Mononuclear cell (primary cell): ENCODE measurements around the gene BAMBI. TPM values are rescaled to one million over a fixed set of nuclear protein-coding genes. Genes with fewer than 3 reads are reported as not detected.

ENCODE experiments used
- H3K27me3 ChIP-seq: 2 replicates; pipeline ENCODE4 v1.6.0; 2011; ENCODE audit warnings: low read length, control low read depth; ENCODE audit not compliant: insufficient read depth
- H3K4me1 ChIP-seq: 2 replicates; pipeline ENCODE4 v1.5.1; 2011; ENCODE audit warnings: mild to moderate bottlenecking, low read length, control low read depth; ENCODE audit not compliant: insufficient read depth
- H3K4me3 ChIP-seq: 2 replicates; pipeline ENCODE4 v1.5.1; 2011; ENCODE audit warnings: mild to moderate bottlenecking, low read length, moderate library complexity
- H3K9me3 ChIP-seq: 2 replicates; pipeline ENCODE4 v1.5.1; 2011; ENCODE audit warnings: low read depth, mild to moderate bottlenecking, control low read depth, low read length
- total RNA-seq: library from RNA; depleted of rRNA; stranded (reverse); fragments of >200 nt; gene quantifications from one replicate; pipeline ENCODE4 v1.2.3, GENCODE V29; 2012

The BAMBI gene
- total RNA-seq, 1 donor, result 1.9 TPM

GRCh38 chr10:28684157-28684985 lies 7.0 kb downstream of the BAMBI start:
- peaks cover 10% of the 10 kb centered on the region for H3K4me1 ChIP-seq
- peaks cover 25% of the 10 kb centered on the region for H3K27me3 ChIP-seq
- H3K4me3 ChIP-seq, result no peak overlapping the region
- no peaks in the 10 kb centered on the region for H3K9me3 ChIP-seq

GRCh38 chr10:28684986-28685580 lies 7.8 kb downstream of the BAMBI start:
- peaks cover 18% of the 10 kb centered on the region for H3K27me3 ChIP-seq
- peaks cover 4% of the 10 kb centered on the region for H3K4me1 ChIP-seq
- no peak overlapping the region for H3K4me3 ChIP-seq
- H3K9me3 ChIP-seq, result no peaks in the 10 kb centered on the region

GRCh38 chr10:28685717-28686116 lies 8.4 kb downstream of the BAMBI start:
- H3K9me3 ChIP-seq, result no peaks in the 10 kb centered on the region
- H3K4me3 ChIP-seq, result no peak overlapping the region
- H3K27me3 ChIP-seq, result peaks cover 12% of the 10 kb centered on the region
- H3K4me1 ChIP-seq, result no peaks in the 10 kb centered on the region

GRCh38 chr10:28686835-28687682 lies 9.7 kb downstream of the BAMBI start:
- H3K4me3 ChIP-seq, result no peak overlapping the region
- H3K27me3 ChIP-seq, result peaks cover 5% of the 10 kb centered on the region
- H3K9me3 ChIP-seq, result no peaks in the 10 kb centered on the region
- H3K4me1 ChIP-seq, result no peaks in the 10 kb centered on the region

- Histone ChIP-seq H3K27me3 (no peaks in the 10 kb centered on the region), H3K4me3 (no peak overlapping the region), H3K4me1 (no peaks in the 10 kb centered on the region), H3K9me3 (no peaks in the 10 kb centered on the region)
Measured at GRCh38 chr10:28687683-28688001, 10.3 kb downstream of the BAMBI start.

GRCh38 chr10:28690545-28690944 lies 13.2 kb downstream of the BAMBI start:
- H3K4me3 ChIP-seq, result no peak overlapping the region
- no peaks in the 10 kb centered on the region for H3K27me3 ChIP-seq
- H3K9me3 ChIP-seq, result no peaks in the 10 kb centered on the region
- no peaks in the 10 kb centered on the region for H3K4me1 ChIP-seq

- Histone ChIP-seq H3K27me3 (no peaks in the 10 kb centered on the region), H3K9me3 (no peaks in the 10 kb centered on the region), H3K4me3 (no peak overlapping the region), H3K4me1 (no peaks in the 10 kb centered on the region)
Measured at GRCh38 chr10:28691187-28691694, 13.9 kb downstream of the BAMBI start.

GRCh38 chr10:28692050-28692449 lies 14.7 kb downstream of the BAMBI start:
- no peaks in the 10 kb centered on the region for H3K4me1 ChIP-seq
- H3K9me3 ChIP-seq, result no peaks in the 10 kb centered on the region
- H3K4me3 ChIP-seq, result no peak overlapping the region
- H3K27me3 ChIP-seq, result no peaks in the 10 kb centered on the region

GRCh38 chr10:28694530-28694929 lies 17.2 kb downstream of the BAMBI start:
- no peak overlapping the region for H3K4me3 ChIP-seq
- H3K9me3 ChIP-seq, result no peaks in the 10 kb centered on the region
- no peaks in the 10 kb centered on the region for H3K4me1 ChIP-seq

GRCh38 chr10:28698075-28698474 lies 20.8 kb downstream of the BAMBI start:
- H3K4me3 ChIP-seq, result no peak overlapping the region
- H3K27me3 ChIP-seq, result no peaks in the 10 kb centered on the region
- no peaks in the 10 kb centered on the region for H3K9me3 ChIP-seq
- no peaks in the 10 kb centered on the region for H3K4me1 ChIP-seq

More at GRCh38 chr10:28694530-28694929, 17.2 kb downstream of the BAMBI start:
- no peaks in the 10 kb centered on the region for H3K27me3 ChIP-seq

- no peaks in the 10 kb centered on the region for H3K27me3 ChIP-seq
- H3K9me3 ChIP-seq, result no peaks in the 10 kb centered on the region
- H3K4me1 ChIP-seq, result no peaks in the 10 kb centered on the region
- H3K4me3 ChIP-seq, result no peak overlapping the region
Measured at GRCh38 chr10:28704464-28705161, 27.3 kb downstream of the BAMBI start.

GRCh38 chr10:28705472-28705871 lies 28.2 kb downstream of the BAMBI start:
- Histone ChIP-seq H3K27me3 (no peaks in the 10 kb centered on the region), H3K4me3 (no peak overlapping the region), H3K9me3 (no peaks in the 10 kb centered on the region), H3K4me1 (no peaks in the 10 kb centered on the region)

GRCh38 chr10:28709001-28709710 lies 31.8 kb downstream of the BAMBI start:
- Histone ChIP-seq H3K9me3 (no peaks in the 10 kb centered on the region), H3K27me3 (no peaks in the 10 kb centered on the region), H3K4me3 (no peak overlapping the region), H3K4me1 (no peaks in the 10 kb centered on the region)

GRCh38 chr10:28710202-28710886 lies 33.0 kb downstream of the BAMBI start:
- no peaks in the 10 kb centered on the region for H3K4me1 ChIP-seq
- H3K27me3 ChIP-seq, result no peaks in the 10 kb centered on the region
- no peaks in the 10 kb centered on the region for H3K9me3 ChIP-seq
- no peak overlapping the region for H3K4me3 ChIP-seq
